ENCODE data around the gene RIOX2. TPM values are rescaled to one million over a fixed set of nuclear protein-coding genes. Genes with fewer than 3 reads are reported as not detected.

The RIOX2 gene
- total and polyA plus RNA-seq, 2 of the 8 experiments (the other 6 are each of a cell fraction or from before 2014, with no cell fraction given), result 3.8 to 16.4 TPM

GRCh38 chr3:97999103-97999502, 26.9 kb upstream of the RIOX2 start (continued):
- TF ChIP-seq TAF7 (optimal IDR thresholded peaks at IDR 0.05; ENCODE audit: borderline replicate concordance, low read depth, low read length), result no peak
- TF ChIP-seq CHD2 (IDR thresholded peaks at IDR 0.05; ENCODE audit: low read length), result no peak
- no peak for TF ChIP-seq MAFK (IDR thresholded peaks at IDR 0.05; ENCODE audit: low read depth, low read length)
